HG03571 (cell line): ENCODE results near the gene ZIC1.

Source experiments
- ATAC-seq: cut with Tn5 transposase; IDR thresholded peaks from one replicate; pipeline ENCODE4 v1.9.1; 2021; ENCODE audit not compliant: unreplicated experiment

ZIC1 gene

GRCh38 chr3:147394884-147395225 is 14.3 kb upstream of the ZIC1 start:
- ATAC-seq, result no peak

- ATAC-seq, result no peak
These were observed 13.1 kb upstream of the ZIC1 start for GRCh38 chr3:147395899-147396711.

- ATAC-seq, result no peak
These were observed 12.5 kb upstream of the ZIC1 start for GRCh38 chr3:147396712-147397046.

- no peak for ATAC-seq
These were observed 11.8 kb upstream of the ZIC1 start for GRCh38 chr3:147397155-147397874.

DNA sequence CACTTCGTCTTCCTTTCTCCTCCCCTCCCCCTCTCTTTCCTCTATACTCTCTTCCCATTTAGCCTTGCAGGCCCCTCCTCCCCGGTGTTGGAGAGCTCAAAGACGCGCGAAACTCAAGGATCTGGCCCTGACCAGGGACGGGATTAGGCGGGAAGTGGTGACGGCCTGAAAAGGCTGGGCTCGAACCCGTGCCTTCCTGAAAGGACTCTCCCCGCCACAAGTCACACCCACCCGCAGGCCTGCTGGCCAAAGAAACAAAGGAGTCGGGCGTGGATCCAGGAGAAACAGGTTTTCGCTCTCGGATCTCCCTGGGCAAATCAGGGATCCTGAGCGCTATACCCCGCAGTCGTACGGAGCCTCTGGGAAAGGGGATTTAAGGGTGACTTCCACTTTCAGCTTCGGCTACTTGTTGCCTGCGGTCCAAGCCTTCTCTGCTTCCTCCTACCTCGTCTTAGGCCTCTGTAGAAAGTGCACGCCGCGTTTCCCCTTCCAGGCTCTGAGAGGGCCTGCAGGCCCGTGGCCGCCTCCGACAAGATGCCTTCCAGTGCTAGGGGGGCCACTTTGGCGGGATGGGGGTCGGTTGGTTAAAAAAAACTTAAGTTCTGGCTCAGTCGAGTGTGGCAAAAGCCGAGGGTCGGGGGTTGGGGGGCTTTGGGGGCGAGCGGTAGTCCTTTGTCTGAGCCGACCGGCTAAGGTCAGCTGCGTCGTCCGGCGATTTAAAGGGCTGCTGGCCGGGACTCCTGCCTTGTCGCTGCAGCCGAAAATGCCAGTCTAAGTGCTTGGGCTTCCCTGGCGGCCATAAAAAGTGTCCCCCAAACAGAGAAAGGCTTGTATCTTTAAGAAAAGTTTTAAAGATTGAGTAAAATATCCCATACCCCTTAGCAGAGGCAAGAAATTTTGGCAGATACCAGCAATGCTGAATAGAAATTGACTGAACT is 11.0 kb upstream of the ZIC1 start:
- ATAC-seq, result no peak

- no peak for ATAC-seq
These were observed 10.2 kb upstream of the ZIC1 start for GRCh38 chr3:147398813-147399534.

DNA sequence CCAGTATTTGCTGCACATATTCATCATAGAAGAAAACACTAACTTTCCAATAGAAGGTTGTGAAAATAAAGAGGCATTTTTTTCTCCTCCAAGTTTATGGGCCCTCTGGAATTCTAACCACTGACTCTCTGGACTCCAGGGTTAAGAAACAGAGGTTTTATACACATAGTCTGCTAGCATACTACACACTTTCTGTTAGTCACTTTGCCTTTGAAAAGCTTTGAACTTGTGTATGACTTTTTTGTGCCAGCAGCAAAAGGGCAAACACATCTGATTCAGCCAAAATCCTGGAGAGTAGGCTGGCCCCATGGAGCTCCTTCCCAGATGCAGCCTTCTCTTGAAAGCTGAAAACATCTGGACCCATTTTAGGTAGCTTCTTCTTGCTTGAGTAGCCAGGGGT is 9.1 kb upstream of the ZIC1 start:
- ATAC-seq, result no peak

GRCh38 chr3:147400999-147401398 is 8.2 kb upstream of the ZIC1 start:
- ATAC-seq, result no peak

GRCh38 chr3:147401421-147401820 is 7.7 kb upstream of the ZIC1 start:
- ATAC-seq, result no peak

- no peak for ATAC-seq
These were observed 7.0 kb upstream of the ZIC1 start for GRCh38 chr3:147402159-147402558.

GRCh38 chr3:147403511-147403910 is 5.7 kb upstream of the ZIC1 start:
- no peak for ATAC-seq

GRCh38 chr3:147404000-147404799 is 5.0 kb upstream of the ZIC1 start:
- ATAC-seq, result no peak

DNA sequence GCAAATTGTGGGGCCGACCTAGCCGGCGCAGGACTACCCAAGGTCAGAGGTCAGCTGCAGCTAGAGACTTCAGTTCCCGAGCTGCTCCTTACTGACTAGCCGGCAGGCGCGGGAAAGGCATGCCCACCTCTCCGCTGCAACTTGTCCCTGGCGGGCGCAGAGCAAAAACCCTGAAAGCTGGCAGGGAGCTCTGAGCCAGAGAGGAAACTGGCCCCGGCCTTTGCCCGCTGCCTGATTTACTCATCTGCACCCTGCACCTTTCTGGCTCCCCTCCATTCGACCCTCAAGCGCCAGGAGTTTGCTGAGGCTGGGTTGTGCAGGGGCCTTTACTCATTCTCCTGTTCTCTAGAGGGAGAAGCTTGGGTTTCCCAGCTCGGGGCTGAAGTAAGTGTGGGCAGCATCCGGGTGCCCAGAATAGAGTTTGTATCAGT is 4.3 kb upstream of the ZIC1 start:
- no peak for ATAC-seq

DNA sequence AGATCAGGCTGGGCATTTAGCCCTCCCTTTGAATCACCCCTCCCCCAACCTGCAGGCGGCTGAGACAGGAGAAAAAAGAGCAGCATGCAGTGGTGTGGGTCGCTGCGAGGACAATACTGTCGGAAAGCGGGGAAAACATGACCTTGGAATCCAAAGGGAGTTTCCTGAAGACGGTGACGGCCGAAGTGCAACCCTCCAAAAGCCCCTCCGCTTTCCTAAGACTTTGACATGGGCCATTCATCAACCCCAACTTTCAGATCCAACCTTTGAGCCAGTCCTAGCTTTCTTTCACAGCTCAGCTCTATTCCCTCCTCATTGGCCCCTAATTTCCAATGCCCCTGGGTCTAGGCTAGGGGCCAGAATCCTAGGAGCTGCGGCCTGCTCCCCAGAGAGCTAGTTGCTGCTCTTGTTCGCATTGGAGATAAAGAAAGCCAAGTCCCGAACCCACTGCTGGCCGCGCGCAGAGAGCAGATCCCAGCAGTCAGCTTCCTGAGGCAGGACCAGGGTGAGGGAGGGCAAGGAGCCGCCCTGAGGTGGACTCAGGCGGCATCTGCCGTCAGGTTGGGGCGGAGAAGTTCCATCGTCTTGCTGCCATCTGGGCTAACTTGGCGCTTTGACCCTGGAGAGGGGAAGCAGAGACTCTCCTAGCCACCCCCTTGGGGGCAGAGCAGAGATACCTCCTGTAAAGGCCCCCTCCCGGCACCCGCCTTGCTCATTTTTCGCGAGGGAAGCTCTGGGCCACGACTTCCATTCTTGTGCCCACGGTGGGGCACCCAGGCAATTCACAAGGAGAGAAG is 3.7 kb upstream of the ZIC1 start:
- no peak for ATAC-seq

DNA sequence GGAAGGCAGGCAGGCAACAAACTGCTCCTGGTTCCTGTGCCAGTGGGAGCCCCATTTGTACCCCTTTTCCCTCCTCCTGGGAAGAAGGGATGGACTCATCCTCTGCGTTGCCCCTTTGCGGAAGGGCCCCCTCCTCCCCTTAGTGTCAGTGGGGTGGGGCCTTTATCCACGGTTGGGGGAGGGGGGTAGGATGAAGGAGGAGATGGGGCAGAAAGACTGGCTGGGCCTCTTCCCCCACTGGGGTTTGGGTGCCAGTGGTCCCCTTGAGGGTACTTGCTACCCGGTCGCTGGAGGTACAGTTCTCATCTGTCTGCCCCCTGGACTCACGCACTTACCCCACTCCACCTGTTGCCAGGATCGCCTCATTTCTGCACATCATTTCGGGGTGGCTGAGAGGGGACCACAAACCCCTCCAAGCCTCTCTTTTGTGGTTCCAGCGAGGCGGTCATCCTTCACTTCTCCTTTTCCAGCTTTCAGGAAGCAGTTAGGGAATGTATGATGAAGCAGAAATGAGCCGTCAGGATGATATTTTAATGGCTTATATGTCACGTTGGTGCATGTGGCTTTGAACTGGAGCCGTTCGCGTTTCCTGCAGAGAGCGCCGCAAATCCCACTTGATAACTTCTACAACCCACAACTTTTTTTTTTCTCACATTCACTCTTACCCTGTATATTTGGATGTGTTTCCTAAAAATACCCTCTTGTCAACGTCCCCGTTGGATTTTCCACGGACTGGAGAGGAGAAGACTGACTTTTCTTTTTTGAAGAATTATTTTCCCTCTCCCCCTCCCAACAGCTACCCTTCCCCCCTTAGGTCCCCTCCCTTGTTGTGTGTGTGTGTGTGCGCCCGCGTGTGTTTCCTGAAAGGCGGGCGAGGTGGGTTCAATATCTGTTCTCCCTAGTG is 2.9 kb upstream of the ZIC1 start, which contains the start of gene ZIC4:
Gene ZIC4, minus strand, starts transcription at position 516 of the 904 bp plus-strand sequence. CDS start 3,746 bp downstream, outside the sequence.
- ATAC-seq, result no peak

DNA sequence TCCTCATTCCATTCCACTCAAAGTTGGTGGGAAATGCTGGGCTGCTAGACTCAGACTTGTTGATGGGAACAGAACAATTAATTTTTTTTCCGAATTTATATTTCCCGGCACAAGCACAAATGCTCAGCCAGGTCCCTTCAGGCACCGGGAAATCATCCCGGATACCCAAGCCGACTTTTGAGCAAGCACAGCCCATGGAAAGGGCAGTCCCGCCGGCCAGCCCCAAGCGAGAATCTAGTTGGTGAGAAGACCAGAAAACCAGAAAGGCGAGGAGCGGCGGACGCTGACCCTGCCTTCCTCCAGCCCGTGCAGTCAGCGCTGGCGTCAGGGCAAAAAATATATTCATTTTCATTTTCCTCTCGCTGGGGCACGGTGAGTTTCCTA is 2.1 kb upstream of the ZIC1 start:
- ATAC-seq, result no peak

GRCh38 chr3:147407498-147408187 is 1.5 kb upstream of the ZIC1 start:
- ATAC-seq, result no peak
